Measurements from ENCODE around the gene EDAR. TPM values are rescaled to one million over a fixed set of nuclear protein-coding genes. Genes with fewer than 3 reads are reported as not detected.

Gene EDAR
- polyA plus RNA-seq, 1 experiment = not detected

DNA sequence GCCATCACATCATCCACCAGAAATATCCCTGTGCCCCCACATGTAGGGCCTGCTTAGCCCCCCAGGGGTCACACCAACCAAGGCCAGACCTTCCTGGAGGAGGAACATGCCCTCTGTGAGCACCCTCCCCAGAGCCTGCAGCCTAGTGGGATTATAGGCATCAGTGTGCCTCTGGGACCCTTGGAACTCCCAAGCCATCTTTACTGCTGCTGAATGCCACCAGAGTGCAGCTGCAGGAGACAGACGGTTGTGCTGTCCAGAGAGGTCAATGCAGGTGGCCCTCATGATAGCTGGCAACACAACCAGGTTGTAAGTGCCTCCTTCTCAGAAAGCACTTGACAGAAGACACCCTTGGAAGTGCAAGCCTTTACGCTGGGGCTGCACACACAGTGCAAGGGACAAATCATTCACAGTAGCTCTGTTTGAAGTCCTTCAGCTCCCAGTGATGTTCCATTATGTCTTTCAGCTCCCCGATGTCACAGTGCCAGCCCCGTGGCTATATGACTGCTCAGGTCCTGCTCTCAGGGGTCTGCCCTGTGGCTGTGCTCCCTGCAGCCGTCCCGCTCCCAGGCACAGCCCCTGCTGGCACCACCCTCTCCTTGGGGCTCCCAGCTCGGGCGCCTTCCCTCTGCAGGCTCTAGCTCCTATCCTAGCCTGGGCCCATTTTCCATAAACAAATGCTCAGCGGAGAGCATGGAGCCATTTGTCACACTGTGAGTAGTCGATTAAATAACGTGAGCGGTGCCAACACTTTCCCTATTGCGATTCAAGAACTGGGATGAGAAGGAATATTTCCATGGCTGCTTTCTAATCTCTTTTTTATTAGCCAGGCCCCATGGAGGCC lies 65.1 kb downstream of the EDAR start:
- Histone ChIP-seq H3K4me3 (ENCODE audit: low read depth, low read length) (no peak overlapping the region), H3K27me3 (ENCODE audit: control insufficient read depth, insufficient read depth, low read length) (peaks cover 22% of the 10 kb centered on the region), H3K36me3 (ENCODE audit: control insufficient read depth, insufficient read depth, low read length) (no peaks in the 10 kb centered on the region)
- DNase-seq (ENCODE audit: low read depth) = no peak
- ChIA-PET CTCF (interaction anchor here (1.1 to 1.3 kb wide), 2 partner anchors 21 to 26 kb away, joined by 3 to 4 read pairs; no protein-coding TSS in a partner anchor), POLR2A (no interaction called here)
- no peak for TF ChIP-seq CTCF (IDR thresholded peaks at IDR 0.05; ENCODE audit: insufficient read depth, low read depth, low read length)

- no peaks in the 10 kb centered on the region for H3K36me3 ChIP-seq (ENCODE audit: control insufficient read depth, insufficient read depth, low read length)
- peaks cover 25% of the 10 kb centered on the region for H3K27me3 ChIP-seq (ENCODE audit: control insufficient read depth, insufficient read depth, low read length)
- ChIA-PET CTCF (interaction anchor here (1.3 kb wide), 1 partner anchor 26 kb away, joined by 3 read pairs; no protein-coding TSS in a partner anchor), POLR2A (no interaction called here)
- no peak for DNase-seq (ENCODE audit: low read depth)
- no peak overlapping the region for H3K4me3 ChIP-seq (ENCODE audit: low read depth, low read length)
- TF ChIP-seq CTCF (IDR thresholded peaks at IDR 0.05; ENCODE audit: insufficient read depth, low read depth, low read length) = no peak
These were observed 65.9 kb downstream of the EDAR start for GRCh38 chr2:108923019-108923700.

GRCh38 chr2:108922141-108922915 lies 66.7 kb downstream of the EDAR start:
- POLR2A ChIA-PET = no interaction called here
- H3K36me3 ChIP-seq (ENCODE audit: control insufficient read depth, insufficient read depth, low read length) = no peaks in the 10 kb centered on the region
- H3K4me3 ChIP-seq (ENCODE audit: low read depth, low read length) = no peak overlapping the region
- CTCF ChIA-PET = interaction anchor here (0.6 kb wide), 1 partner anchor 237 kb away, joined by 3 read pairs; no protein-coding TSS in a partner anchor
- TF ChIP-seq CTCF (IDR thresholded peaks at IDR 0.05; ENCODE audit: insufficient read depth, low read depth, low read length) = no peak
- H3K27me3 ChIP-seq (ENCODE audit: control insufficient read depth, insufficient read depth, low read length) = peaks cover 21% of the 10 kb centered on the region
- no peak for DNase-seq (ENCODE audit: low read depth)

- no peak for TF ChIP-seq CTCF (IDR thresholded peaks at IDR 0.05; ENCODE audit: insufficient read depth, low read depth, low read length)
- no peak for DNase-seq (ENCODE audit: low read depth)
- ChIA-PET POLR2A (no interaction called here), CTCF (interaction anchor here (0.6 to 1.0 kb wide), 2 partner anchors 8 to 49 kb away, joined by 3 read pairs; no protein-coding TSS in a partner anchor)
- H3K36me3 ChIP-seq (ENCODE audit: control insufficient read depth, insufficient read depth, low read length) = no peaks in the 10 kb centered on the region
- H3K27me3 ChIP-seq (ENCODE audit: control insufficient read depth, insufficient read depth, low read length) = peaks cover 17% of the 10 kb centered on the region
- H3K4me3 ChIP-seq (ENCODE audit: low read depth, low read length) = no peak overlapping the region
These were observed 67.7 kb downstream of the EDAR start for GRCh38 chr2:108921096-108922030.

Measured in BJ (cell line).